SU-DHL-6 (cell line): ENCODE results near the gene TMEM170B.

Experiments used
- H2AFZ ChIP-seq: fragments of 200-600 bp; sonication (generic); 2 replicates; pipeline ENCODE4 v1.6.1; 2014; ENCODE audit warnings: low read depth, mild to moderate bottlenecking, moderate library complexity, mixed read lengths, antibody characterized with exemption, low read length; ENCODE audit not compliant: severe bottlenecking
- H3F3A ChIP-seq: fragments of 200-600 bp; shearing (Covaris generic); 2 replicates; pipeline ENCODE4 v1.6.0; 2016; ENCODE audit warnings: antibody characterized with exemption, mild to moderate bottlenecking; ENCODE audit not compliant: insufficient read depth
- H3K27ac ChIP-seq: fragments of 200-600 bp; sonication (generic); 2 replicates; pipeline ENCODE4 v1.5.1; 2016; ENCODE audit warnings: low read depth, mild to moderate bottlenecking, low read length, moderate library complexity, mixed read lengths
- H3K27me3 ChIP-seq: fragments of 200-600 bp; sonication (generic), shearing (Covaris generic); 2 replicates; pipeline ENCODE4 v1.6.0; 2014; ENCODE audit warnings: mild to moderate bottlenecking, low read length
- H3K36me3 ChIP-seq: fragments of 200-600 bp; sonication (generic); 2 replicates; pipeline ENCODE4 v1.6.1; 2014; ENCODE audit warnings: mild to moderate bottlenecking, low read length, mixed read lengths
- H3K4me2 ChIP-seq: fragments of 300-600, 200-600 bp; shearing (Covaris generic), sonication (generic); 2 replicates; pipeline ENCODE4 v1.6.0; 2014; ENCODE audit warnings: low read length, low read depth, mild to moderate bottlenecking; ENCODE audit not compliant: poor library complexity, severe bottlenecking
- H3K4me3 ChIP-seq: fragments of 200-600 bp; sonication (generic); 2 replicates; pipeline ENCODE4 v1.5.1; 2014; ENCODE audit warnings: antibody characterized with exemption, low read length, mild to moderate bottlenecking, mixed read lengths; ENCODE audit not compliant: insufficient read depth, poor library complexity, severe bottlenecking
- H3K79me2 ChIP-seq: fragments of 200-600 bp; sonication (generic); 2 replicates; pipeline ENCODE4 v1.6.1; 2014; ENCODE audit warnings: mild to moderate bottlenecking, low read length, moderate library complexity; ENCODE audit not compliant: insufficient read depth
- H3K9ac ChIP-seq: fragments of 200-600 bp; sonication (generic); 2 replicates; pipeline ENCODE4 v1.7.0; 2014; ENCODE audit warnings: mild to moderate bottlenecking, low read length
- H3K9me2 ChIP-seq: fragments of 200-600 bp; sonication (generic); replicated peaks from 2 replicates; pipeline ENCODE4 v1.6.1; 2014; ENCODE audit warnings: low read length; ENCODE audit not compliant: insufficient read depth
- H3K9me3 ChIP-seq: fragments of 200-600 bp; sonication (generic); 2 replicates; pipeline ENCODE4 v1.6.1; 2014; ENCODE audit warnings: low read length, mixed read lengths; ENCODE audit not compliant: insufficient read depth
- H4K20me1 ChIP-seq: fragments of 200-600 bp; sonication (generic); 2 replicates; pipeline ENCODE4 v1.6.1; 2014; ENCODE audit warnings: low read depth, mild to moderate bottlenecking, antibody characterized with exemption, low read length, moderate library complexity, mixed read lengths
- CTCF ChIP-seq: fragments of 200-600 bp; sonication (generic); IDR thresholded peaks from one replicate; pipeline ENCODE4 v1.5.1; 2017; ENCODE audit warnings: antibody characterized with exemption, mild to moderate bottlenecking, low read length, moderate library complexity; ENCODE audit not compliant: insufficient read depth, poor library complexity, severe bottlenecking
- EZH2phosphoT487 ChIP-seq: fragments of 200-600 bp; sonication (generic), shearing (Covaris generic); conservative IDR thresholded peaks from 2 replicates; pipeline ENCODE4 v1.6.1; 2018; ENCODE audit warnings: mild to moderate bottlenecking, antibody characterized with exemption, low read length, moderate library complexity, mixed read lengths

The TMEM170B gene

GRCh38 chr6:11551053-11551452, 13.5 kb downstream of the TMEM170B start:
- Histone ChIP-seq H3F3A (no peaks in the 10 kb centered on the region), H3K9ac (no peak overlapping the region), H3K79me2 (no peaks in the 10 kb centered on the region), H2AFZ (no peak overlapping the region), H4K20me1 (peaks cover 25% of the 10 kb centered on the region), H3K9me2 (no peaks in the 10 kb centered on the region), H3K27me3 (no peaks in the 10 kb centered on the region), H3K36me3 (peaks cover 7% of the 10 kb centered on the region; the same call in 1 of the 2 replicates), H3K4me3 (no peak overlapping the region), H3K9me3 (no peaks in the 10 kb centered on the region), H3K27ac (no peak overlapping the region), H3K4me2 (no peak overlapping the region)
- TF ChIP-seq CTCF = no peak
- no peak for TF ChIP-seq EZH2phosphoT487

- Histone ChIP-seq H3K27me3 (no peaks in the 10 kb centered on the region), H3K4me2 (no peak overlapping the region), H3K9me3 (no peaks in the 10 kb centered on the region), H3K4me3 (no peak overlapping the region), H3F3A (no peaks in the 10 kb centered on the region), H3K27ac (no peak overlapping the region), H3K36me3 (peaks cover 7% of the 10 kb centered on the region; the same call in 1 of the 2 replicates), H4K20me1 (peaks cover 25% of the 10 kb centered on the region), H3K9ac (no peak overlapping the region), H3K9me2 (no peaks in the 10 kb centered on the region), H2AFZ (no peak overlapping the region), H3K79me2 (no peaks in the 10 kb centered on the region)
- no peak for TF ChIP-seq EZH2phosphoT487
- TF ChIP-seq CTCF = no peak
Measured at GRCh38 chr6:11552442-11552841, 14.9 kb downstream of the TMEM170B start.

- TF ChIP-seq EZH2phosphoT487 = no peak
- no peak for TF ChIP-seq CTCF
- Histone ChIP-seq H3F3A (no peaks in the 10 kb centered on the region), H4K20me1 (peaks cover 25% of the 10 kb centered on the region), H3K27ac (no peak overlapping the region), H3K9ac (no peak overlapping the region), H3K79me2 (no peaks in the 10 kb centered on the region), H3K27me3 (no peaks in the 10 kb centered on the region), H2AFZ (no peak overlapping the region), H3K4me2 (no peak overlapping the region), H3K4me3 (no peak overlapping the region), H3K9me3 (no peaks in the 10 kb centered on the region), H3K36me3 (peaks cover 7% of the 10 kb centered on the region; the same call in 1 of the 2 replicates), H3K9me2 (no peaks in the 10 kb centered on the region)
Measured at GRCh38 chr6:11553824-11554223, 16.3 kb downstream of the TMEM170B start.
